Fibroblast of the conjunctiva (primary cell): ENCODE results near the gene SQOR.

Experiments used
- DNase-seq: peaks from one replicate; pipeline ENCODE4 v3.0.0-alpha.2; 2010; ENCODE audit warnings: low read depth

SQOR gene

GRCh38 chr15:45634432-45635190 is at the start of gene SQOR:
Gene SQOR (plus strand): TSS chr15:45635029. CDS start chr15:45658924, 23,895 bp downstream.
- DNase-seq: no peak

GRCh38 chr15:45585069-45585791 is 49.6 kb upstream of the SQOR start:
- no peak for DNase-seq

DNA sequence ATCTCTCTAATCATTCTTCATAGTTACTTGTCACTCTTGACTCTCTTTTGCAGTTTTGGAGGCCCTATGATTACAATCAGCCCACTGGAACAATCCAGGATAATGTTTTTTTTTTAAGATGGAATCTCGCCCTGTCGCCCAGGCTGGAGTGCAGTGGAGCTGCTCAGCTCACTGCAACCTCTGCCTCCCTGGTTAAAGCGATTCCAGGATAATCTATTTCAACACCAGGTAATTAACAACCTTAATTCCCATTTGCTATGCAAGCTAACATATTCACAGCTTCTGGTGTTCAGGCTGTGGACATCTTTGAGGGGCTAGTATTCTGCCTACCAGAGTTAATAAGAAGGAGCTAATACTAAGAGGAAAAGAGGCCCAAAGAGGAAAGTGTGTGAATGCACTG is 48.7 kb upstream of the SQOR start:
- no peak for DNase-seq

DNA sequence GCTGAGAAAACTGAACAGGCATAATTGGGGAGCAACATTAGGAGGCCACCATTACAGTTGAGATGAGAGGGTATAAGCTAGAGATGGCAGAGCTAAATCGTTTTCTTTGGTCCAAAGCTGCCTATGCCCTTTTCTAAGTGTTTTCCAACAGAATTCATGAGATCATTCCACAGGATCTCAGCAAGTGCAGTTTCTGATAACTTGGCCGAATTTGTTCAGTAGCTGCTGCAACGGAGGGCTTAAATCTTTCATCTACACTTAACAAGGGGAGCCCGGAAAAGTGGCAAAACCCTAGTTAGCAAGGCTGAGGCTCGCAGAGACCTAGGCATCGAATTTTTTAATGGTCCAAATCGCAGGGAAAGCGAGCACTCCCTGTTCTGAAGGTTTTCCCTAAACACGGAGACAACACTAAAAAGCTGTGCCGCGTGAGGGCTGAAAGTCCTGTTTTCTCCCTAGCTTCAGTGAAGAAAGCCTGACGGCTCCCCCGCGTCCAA is 48.2 kb upstream of the SQOR start:
- no peak for DNase-seq

- DNase-seq: peak; percentile 66
Observed at GRCh38 chr15:45587095-45587862, 47.5 kb upstream of the SQOR start, which contains the start of gene BLOC1S6. Gene BLOC1S6 (plus strand): TSS chr15:45587379. CDS start chr15:45587444, 65 bp downstream.

- no peak for DNase-seq
Observed at GRCh38 chr15:45587863-45588170, 47.0 kb upstream of the SQOR start.

- no peak for DNase-seq
Observed at GRCh38 chr15:45588219-45588875, 46.5 kb upstream of the SQOR start.

- DNase-seq: no peak
Observed at GRCh38 chr15:45589256-45589655, 45.6 kb upstream of the SQOR start.

GRCh38 chr15:45594319-45594718 is 40.5 kb upstream of the SQOR start:
- DNase-seq: no peak

DNA sequence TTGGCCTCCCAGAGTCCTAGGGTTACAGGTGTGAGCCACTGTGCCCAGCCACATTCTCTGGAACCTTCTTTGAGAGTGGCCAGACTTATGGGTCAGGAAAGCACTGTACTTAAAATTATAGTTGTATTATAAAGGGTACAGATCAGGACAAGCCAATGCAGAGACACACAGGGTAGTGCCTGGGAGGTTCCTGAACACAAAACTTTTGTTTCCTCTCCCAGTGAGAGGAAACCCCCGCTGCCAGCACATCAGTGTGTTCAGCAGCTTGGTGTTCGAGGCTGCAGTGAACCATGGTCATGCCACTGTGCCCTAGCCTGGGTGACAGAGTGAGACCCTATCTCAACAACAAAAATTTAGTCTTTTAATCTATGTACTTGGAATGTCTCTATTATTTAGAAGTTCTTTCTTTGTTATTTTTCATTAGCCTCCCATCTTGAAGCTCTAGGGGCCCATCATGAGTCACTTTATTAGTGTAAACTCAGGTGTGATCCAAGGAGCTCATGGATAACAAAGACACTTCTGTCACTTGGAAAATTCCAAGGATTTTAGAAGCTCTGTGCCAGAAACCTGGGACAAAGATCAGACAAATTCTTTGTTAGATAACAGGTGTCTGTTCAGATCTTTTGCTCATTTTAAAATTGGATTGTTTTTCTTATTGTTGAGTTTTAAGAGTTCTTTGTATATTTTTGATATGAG is 39.8 kb upstream of the SQOR start:
- no peak for DNase-seq

- DNase-seq: no peak
Observed at GRCh38 chr15:45603881-45604280, 30.9 kb upstream of the SQOR start.

DNA sequence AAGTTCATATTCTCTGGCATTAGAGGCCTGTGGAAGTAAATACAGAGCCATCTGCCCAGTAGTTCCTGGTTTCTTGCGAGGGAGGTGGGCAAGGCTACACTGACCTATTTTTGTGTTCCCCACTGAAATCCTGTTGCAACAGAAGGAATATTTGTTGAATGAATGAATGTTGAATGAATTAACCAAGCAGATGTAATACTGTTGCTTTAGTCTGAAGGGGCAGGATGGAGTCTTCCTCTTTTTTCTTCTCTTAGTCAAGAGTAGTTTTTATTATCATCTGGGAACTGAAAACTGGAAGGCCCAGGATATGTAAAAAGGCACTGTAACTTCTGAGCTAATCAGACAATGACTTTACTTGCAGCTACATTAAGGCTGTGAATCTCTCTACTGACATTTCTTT is 30.5 kb upstream of the SQOR start:
- no peak for DNase-seq

DNA sequence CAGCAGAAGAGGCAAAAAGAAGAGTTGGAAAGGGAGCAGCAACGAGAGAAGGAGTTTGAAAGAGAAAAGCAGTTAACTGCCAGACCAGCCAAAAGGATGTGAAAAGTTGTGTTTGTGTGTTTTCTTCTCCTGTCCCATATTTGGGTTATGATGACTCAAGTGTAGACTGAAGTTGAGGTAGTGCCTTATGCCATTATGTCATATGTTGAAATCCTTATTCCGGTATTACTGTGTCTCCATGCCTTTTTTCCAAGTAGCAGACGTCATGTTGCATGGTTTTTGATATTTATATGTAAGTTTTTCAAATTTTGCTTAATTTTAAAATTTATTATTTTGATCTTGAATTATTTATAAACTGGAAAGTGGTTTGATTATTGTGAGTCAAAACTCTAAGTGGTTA is 28.4 kb upstream of the SQOR start:
- no peak for DNase-seq

DNA sequence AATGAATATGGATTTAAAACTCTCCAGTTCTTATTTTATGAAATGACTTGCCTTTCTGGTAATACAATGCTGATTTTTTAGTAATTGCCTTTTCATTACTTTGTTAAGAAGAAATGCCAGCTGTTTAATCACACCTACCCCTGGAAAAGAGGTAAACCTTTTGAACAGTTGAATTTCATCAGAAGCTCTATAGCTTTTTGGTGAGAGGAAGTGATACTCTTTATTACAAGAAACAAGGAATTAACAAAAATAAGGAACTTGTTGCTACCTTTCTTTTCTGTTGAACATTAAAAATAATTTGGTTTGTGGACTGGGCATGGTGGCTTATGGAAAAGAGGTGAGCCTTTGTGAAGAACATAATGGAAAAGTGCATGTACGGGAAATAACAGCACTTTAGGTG is 28.0 kb upstream of the SQOR start:
- DNase-seq: no peak

- no peak for DNase-seq
Observed at GRCh38 chr15:45611305-45611704, 23.5 kb upstream of the SQOR start.

- no peak for DNase-seq
Observed at GRCh38 chr15:45612790-45613415, 21.9 kb upstream of the SQOR start.

DNA sequence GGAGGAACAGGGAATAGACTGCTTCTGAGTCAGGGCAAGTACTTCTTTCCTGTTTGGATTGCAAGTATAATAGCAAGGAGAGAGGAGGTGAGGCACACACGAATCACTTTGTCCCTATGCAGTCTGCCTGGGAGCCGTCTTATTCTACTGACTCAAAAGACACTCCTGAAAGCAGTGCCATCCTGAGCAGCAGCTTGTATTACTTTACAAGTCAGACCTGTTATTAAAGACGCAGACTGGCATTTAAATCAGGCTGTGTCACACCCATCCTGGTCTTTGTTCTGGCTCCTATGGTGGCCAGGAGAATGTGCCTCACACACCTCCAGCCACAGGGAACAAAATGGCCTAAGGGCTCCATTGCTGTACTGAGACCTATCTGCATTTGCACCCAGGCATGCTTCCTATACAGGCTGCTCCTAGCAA is 17.9 kb upstream of the SQOR start:
- no peak for DNase-seq

- DNase-seq: no peak
Observed at GRCh38 chr15:45618813-45619212, 16.0 kb upstream of the SQOR start.

GRCh38 chr15:45628136-45628535 is 6.7 kb upstream of the SQOR start:
- no peak for DNase-seq

DNA sequence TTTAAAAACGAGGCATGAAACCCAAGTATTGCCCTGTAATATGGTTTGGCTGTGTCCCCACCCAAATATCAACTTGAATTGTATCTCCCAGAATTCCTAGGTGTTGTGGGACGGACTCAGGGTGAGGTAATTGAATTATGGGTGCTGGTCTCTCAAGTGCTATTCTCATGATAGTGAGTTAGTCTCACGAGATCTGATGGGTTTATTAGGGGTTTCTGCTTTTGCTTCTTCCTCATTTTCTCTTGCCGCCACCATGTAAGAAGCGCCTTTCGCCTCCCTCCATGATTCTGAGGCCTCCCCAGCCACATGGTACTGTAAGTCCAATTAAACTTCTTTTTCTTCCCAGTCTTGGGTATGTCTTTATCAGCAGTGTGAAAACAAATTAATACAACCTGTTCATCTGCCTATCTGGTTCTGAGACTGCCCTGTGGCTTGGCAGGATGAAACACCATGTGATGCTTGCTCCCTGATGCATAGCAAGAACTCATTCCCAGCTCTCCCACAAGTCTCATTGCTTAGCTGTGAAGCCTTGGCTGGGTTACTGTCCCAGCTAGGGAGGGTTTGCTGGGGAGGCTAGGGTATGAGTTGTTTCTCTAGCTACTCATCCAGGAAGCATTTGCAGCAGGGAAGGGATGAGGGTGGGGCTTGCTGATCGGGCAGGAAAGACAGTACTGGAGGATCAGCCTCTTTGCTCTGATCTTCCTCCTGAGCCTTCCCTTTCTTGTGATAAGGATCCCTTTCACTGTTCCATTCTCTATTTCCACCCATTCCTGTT is 3.7 kb upstream of the SQOR start:
- DNase-seq: peak; percentile 68
